Measurements from ENCODE around the gene TANK. TPM values are rescaled to one million over a fixed set of nuclear protein-coding genes. Genes with fewer than 3 reads are reported as not detected.

TANK gene
- total and polyA plus RNA-seq, 4 donors, result 17.2 to 62.1 (median 42.3) TPM

- Histone ChIP-seq H3K27me3 (ENCODE audit: control insufficient read depth in 4 of 4, insufficient read depth in 4 of 4, low read length in 3 of 4) (no peaks in the 10 kb centered on the region), H3K9ac (ENCODE audit: low read depth in 1 of 2, low read length in 2 of 2) (no peak overlapping the region), H3K4me1 (ENCODE audit: control insufficient read depth in 4 of 4, insufficient read depth in 4 of 4, low read length in 3 of 4) (peaks cover 2 to 9% (median 7%) of the 10 kb centered on the region in 4 donors), H3K27ac (ENCODE audit: low read depth in 1 of 2, low read length in 2 of 2) (no peak overlapping the region), H3K36me3 (ENCODE audit: control insufficient read depth in 4 of 4, insufficient read depth in 3 of 4, low read depth in 1 of 4, low read length in 3 of 4) (no peaks in the 10 kb centered on the region), H3K9me3 (ENCODE audit: control insufficient read depth in 4 of 4, low read length in 3 of 4) (no peaks in the 10 kb centered on the region), H3K4me3 (ENCODE audit: low read depth in 1 of 3, low read length in 3 of 3) (no peak overlapping the region)
- 84% methylated on average over 2 of the region's 2 CpGs for WGBS
- TF ChIP-seq NR2F2 (IDR thresholded peaks at IDR 0.05) (no peak), EGR1 (IDR thresholded peaks at IDR 0.05; ENCODE audit: low read depth in 2 of 2) (no peak), JUND (IDR thresholded peaks at IDR 0.05) (no peak), CTCF (IDR thresholded peaks at IDR 0.05; ENCODE audit: low read depth, low read length, missing input control) (no peak), GABPA (IDR thresholded peaks at IDR 0.05 in 1 of 2, conservative IDR thresholded peaks at IDR 0.05 in 1 of 2) (no peak), REST (IDR thresholded peaks at IDR 0.05) (no peak), RXRA (IDR thresholded peaks at IDR 0.05) (no peak), TAF1 (conservative IDR thresholded peaks at IDR 0.05) (no peak), ATF3 (IDR thresholded peaks at IDR 0.05) (no peak), SP1 (IDR thresholded peaks at IDR 0.05) (no peak), RAD21 (IDR thresholded peaks at IDR 0.05) (no peak), FOXA2 (IDR thresholded peaks at IDR 0.05) (no peak), FOXA1 (IDR thresholded peaks at IDR 0.05) (no peak), HNF4A (conservative IDR thresholded peaks at IDR 0.05) (no peak), YY1 (IDR thresholded peaks at IDR 0.05) (no peak), HNF4G (IDR thresholded peaks at IDR 0.05) (no peak)
- TF ChIP-seq, protein P1, sequence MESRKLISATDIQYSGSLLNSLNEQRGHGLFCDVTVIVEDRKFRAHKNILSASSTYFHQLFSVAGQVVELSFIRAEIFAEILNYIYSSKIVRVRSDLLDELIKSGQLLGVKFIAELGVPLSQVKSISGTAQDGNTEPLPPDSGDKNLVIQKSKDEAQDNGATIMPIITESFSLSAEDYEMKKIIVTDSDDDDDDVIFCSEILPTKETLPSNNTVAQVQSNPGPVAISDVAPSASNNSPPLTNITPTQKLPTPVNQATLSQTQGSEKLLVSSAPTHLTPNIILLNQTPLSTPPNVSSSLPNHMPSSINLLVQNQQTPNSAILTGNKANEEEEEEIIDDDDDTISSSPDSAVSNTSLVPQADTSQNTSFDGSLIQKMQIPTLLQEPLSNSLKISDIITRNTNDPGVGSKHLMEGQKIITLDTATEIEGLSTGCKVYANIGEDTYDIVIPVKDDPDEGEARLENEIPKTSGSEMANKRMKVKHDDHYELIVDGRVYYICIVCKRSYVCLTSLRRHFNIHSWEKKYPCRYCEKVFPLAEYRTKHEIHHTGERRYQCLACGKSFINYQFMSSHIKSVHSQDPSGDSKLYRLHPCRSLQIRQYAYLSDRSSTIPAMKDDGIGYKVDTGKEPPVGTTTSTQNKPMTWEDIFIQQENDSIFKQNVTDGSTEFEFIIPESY (IDR thresholded peaks at IDR 0.05), result no peak
- TF ChIP-seq, protein P2, sequence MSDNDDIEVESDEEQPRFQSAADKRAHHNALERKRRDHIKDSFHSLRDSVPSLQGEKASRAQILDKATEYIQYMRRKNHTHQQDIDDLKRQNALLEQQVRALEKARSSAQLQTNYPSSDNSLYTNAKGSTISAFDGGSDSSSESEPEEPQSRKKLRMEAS (IDR thresholded peaks at IDR 0.05), result no peak
- no peak for DNase-seq (ENCODE audit: low spot score)
These were observed 21.8 kb upstream of the TANK start for GRCh38 chr2:161138429-161138828.
